Activated T-helper 1 cell treated with anti-CD3 and anti-CD28 coated beads, Interleukin-12 subunit alpha, Interleukin-12 subunit beta, Interleukin-2, Interleukin-4 antibody, amounts not matched to agents 30 ng/mL and 10 ng/mL and 1 ng/mL, durations not matched to agents 14 hours and 24 hours and 36 hours (primary cell): ENCODE results near the gene RUFY2. TPM values are rescaled to one million over a fixed set of nuclear protein-coding genes. Genes with fewer than 3 reads are reported as not detected.
A peak's percentile ranks its signal among the peaks of the same experiment; 100 is the strongest.
"Not testable (repeated sequence)": the region's sequence is repeated elsewhere in the genome, so short reads cannot be mapped to it uniquely, and the experiment has no call there.

Experiments
- DNase-seq: peaks from one replicate; pipeline ENCODE4 v3.0.0; 2021; ENCODE audit warnings: low spot score
- H3K27ac Mint-ChIP-seq: one replicate; pipeline ENCODE4 v1.8.0; 2021; ENCODE audit warnings: mild to moderate bottlenecking, mixed read lengths
- H3K27me3 Mint-ChIP-seq: one replicate; pipeline ENCODE4 v1.8.0; 2022; ENCODE audit warnings: mild to moderate bottlenecking, moderate library complexity, mixed read lengths; ENCODE audit not compliant: insufficient read depth
- H3K36me3 Mint-ChIP-seq: one replicate; pipeline ENCODE4 v1.8.0; 2021; ENCODE audit warnings: low read depth, mixed read lengths
- H3K4me1 Mint-ChIP-seq: one replicate; pipeline ENCODE4 v1.8.0; 2021; ENCODE audit warnings: low read depth, mixed read lengths
- H3K4me3 Mint-ChIP-seq: one replicate; pipeline ENCODE4 v1.8.0; 2021; ENCODE audit warnings: mild to moderate bottlenecking, moderate library complexity, mixed read lengths
- H3K9me3 Mint-ChIP-seq: one replicate; pipeline ENCODE4 v1.8.0; 2021; ENCODE audit warnings: mixed read lengths
- intact Hi-C: fragments of 100-400 bp; cut with micrococcal nuclease; formaldehyde crosslinking; loops from one replicate; pipeline ENCODE4 v1.15.1; 2024
- total RNA-seq: library from RNA; stranded (reverse); gene quantifications from 2 replicates; pipeline ENCODE4 v1.2.3, GENCODE V29; 2022

Gene RUFY2
- total RNA-seq, 1 donor from 2014 or later = 10.4 TPM

DNA sequence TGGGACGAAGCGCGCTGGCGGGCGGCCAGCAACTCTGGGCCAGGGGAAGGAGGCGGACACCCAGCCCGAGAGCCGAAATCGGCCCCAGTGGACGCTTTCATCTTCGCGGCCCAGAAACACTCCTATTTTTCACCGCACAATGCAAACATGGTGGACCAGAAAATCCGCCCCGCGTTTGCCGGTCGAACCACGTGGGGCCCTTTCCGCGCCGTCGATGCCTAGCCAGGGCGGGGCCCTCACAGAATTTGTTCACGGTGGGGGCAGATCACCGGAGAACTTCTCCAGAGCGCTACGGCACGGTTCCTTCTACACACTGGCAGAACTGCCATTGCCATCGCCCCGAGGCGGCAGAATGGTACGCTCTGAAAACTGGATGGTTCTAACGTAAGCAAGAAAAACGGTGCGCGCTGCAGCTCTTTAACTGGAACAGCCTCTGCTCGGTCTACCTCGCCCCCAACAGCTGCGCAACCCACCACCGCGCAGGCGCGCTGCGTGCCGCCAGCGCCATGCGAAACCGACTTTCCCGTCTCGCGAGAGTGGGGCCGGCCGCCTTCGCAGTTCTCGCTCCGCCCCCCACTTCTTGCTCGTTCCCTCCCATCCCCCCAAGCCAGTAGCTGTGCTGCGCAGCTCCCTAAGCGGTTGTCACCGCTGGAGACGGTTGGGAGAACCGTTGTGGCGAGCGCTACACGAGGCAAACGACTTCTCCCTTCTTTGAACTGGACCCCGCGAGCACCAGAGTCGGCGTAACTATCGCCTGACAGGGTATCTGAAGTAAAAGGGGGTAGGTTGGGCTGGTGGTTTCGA is 75.4 kb downstream of the RUFY2 start, which contains the start of gene HNRNPH3:
Gene HNRNPH3, plus strand, starts transcription at position 610 of the 804 bp plus-strand sequence. CDS start 5,158 bp downstream, outside the sequence.
- Mint-ChIP-seq H3K27me3 (peaks cover 1% of the 10 kb centered on the region), H3K27ac (peak within 1 kb of the TSS; percentile 99)

DNA sequence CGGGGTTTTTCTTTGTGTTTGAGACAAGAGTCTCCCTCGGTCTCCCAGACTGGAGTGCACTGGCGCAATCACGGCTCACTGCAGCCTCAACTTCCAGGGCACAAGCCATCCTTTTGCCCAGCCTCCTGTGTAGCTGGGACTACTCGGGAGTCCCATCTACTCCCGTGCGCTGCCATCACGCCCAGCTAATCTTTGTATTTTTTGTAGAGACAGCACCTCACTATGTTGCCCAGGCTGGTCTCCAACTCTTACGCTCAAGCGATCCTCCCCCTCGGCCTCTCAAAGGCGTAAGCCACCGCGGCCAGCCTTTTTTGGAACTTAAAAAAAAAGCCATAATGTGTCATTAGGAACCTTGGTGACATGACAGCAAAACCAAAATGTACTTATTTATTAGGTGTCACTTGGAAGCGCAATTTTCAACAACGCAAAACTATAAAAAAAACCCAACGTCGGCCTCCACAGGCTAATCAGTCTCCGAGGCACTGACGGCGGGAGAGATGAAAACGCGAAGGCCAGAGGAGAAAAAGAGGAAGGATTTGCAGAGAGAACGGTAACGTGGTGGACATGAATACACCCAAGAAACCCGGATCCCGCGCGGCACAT is 76.1 kb downstream of the RUFY2 start:
- Mint-ChIP-seq H3K27ac (peak overlapping the region; percentile 99), H3K4me3 (peak overlapping the region; percentile 100), H3K9me3 (no peaks in the 10 kb centered on the region), H3K27me3 (peaks cover 1% of the 10 kb centered on the region), H3K4me1 (peaks cover 59% of the 10 kb centered on the region), H3K36me3 (peaks cover 30% of the 10 kb centered on the region)
- DNase-seq = no peak
- intact Hi-C loops = loop anchor here (1.0 to 5.0 kb wide), 6 partner anchors 76 to 540 kb away; partner anchors contain the start of genes ATOH7, HERC4, RUFY2 and SIRT1

More for the DNA sequence above, 75.4 kb downstream of the RUFY2 start, which contains the start of gene HNRNPH3:
- H3K4me3 Mint-ChIP-seq = peak within 1 kb of the TSS; percentile 100
- intact Hi-C loops = loop anchor here (1.0 to 5.0 kb wide), 10 partner anchors 76 to 570 kb away; partner anchors contain the start of genes ATOH7, CCAR1, DDX50 and DNA2
- peaks cover 36% of the 10 kb centered on the region for H3K36me3 Mint-ChIP-seq
- peaks cover 66% of the 10 kb centered on the region for H3K4me1 Mint-ChIP-seq
- peak; percentile 99 for DNase-seq
- H3K9me3 Mint-ChIP-seq = no peaks in the 10 kb centered on the region

DNA sequence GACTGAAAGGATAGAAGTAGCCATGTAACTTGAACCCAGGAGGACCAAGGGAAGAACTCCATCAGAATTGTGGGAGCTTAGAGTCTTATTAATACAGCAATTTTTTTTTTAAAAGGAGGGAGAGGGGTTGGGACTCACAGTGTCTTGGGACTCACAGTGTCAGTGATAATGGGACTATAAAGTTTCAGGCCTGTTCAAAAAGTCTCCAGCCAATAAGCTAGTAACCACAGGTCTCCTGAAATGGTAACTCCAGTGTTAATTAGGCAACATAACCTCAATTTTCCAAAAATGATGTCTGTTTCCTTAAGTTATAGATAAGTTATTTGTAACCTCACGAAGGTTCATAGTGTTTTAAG is 77.6 kb downstream of the RUFY2 start:
- Mint-ChIP-seq H3K27me3 (peaks cover 1% of the 10 kb centered on the region), H3K4me1 (peaks cover 44% of the 10 kb centered on the region), H3K27ac (peak overlapping the region; percentile 57), H3K9me3 (no peaks in the 10 kb centered on the region), H3K4me3 (no peak overlapping the region), H3K36me3 (peaks cover 17% of the 10 kb centered on the region)
- DNase-seq = no peak
- intact Hi-C loops = no loop called here

DNA sequence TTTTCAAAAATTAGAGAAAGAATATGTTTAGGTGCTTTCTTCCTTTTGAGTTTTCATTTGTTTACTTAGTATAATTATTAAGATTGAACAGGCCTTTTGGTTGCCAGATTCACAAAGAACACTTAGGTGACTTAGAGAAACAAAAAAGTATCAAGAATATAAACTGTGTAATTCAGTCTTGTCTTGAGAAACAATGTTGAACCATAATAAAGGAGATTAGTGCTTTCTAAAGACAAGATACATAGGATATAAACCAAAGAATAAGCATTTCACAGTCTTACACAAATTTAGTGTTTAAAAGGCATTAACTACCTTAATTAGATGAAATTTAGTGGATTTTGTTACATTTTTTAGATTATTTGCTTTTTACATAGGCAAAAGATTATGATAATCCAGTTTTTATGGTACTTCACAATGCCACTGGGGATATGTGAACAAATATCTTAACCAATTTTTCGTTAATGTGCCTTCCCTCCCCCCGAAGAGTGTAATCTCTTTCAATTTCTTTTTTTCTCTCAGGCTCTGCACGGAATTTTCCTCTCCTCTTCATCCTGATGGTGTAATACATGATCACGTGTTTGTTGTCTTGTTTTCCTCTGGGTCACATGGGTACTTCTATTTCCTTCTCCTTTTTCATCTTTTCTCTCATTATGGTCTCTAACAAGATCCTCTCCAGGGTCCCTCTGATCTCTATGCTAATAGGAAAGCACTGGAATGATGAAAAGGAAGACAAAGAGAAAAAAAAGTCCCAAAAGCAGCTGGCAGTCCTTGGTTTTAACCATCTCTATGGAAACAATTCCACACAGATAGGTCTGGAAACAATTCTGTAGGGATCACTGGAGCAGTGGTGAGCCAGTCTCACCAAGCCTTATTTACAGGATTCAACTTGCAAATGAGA is 78.9 kb downstream of the RUFY2 start:
- H3K36me3 Mint-ChIP-seq = peaks cover 9% of the 10 kb centered on the region
- H3K27ac Mint-ChIP-seq = peak overlapping the region; percentile 72
- intact Hi-C loops = no loop called here

DNA sequence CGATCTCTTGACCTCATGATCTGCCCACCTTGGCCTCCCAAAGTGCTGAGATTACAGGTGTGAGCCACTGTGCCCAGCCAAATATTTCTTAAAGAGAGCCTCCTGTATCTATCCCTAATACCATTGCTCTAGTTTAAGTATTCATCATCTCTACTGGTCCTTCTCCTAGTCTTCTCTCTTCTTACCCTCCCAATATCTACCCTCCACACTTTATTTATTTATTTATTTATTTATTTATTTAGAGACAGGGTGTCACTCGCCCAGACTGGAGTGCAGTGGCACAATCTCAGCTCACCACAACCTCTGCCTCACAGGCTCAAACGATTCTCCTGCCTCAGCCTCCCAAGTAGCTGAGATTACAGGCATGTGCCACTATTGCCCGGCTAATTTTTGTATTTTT is 82.7 kb downstream of the RUFY2 start:
- H3K4me3 Mint-ChIP-seq, H3K27ac Mint-ChIP-seq, intact Hi-C loops, DNase-seq, H3K36me3 Mint-ChIP-seq, H3K9me3 Mint-ChIP-seq, H3K27me3 Mint-ChIP-seq: not testable (repeated sequence)
- H3K4me1 Mint-ChIP-seq = peaks cover 11% of the 10 kb centered on the region

More for the DNA sequence above, 78.9 kb downstream of the RUFY2 start:
- Mint-ChIP-seq H3K27me3 (peaks cover 1% of the 10 kb centered on the region), H3K4me1 (peaks cover 31% of the 10 kb centered on the region), H3K9me3 (no peaks in the 10 kb centered on the region), H3K4me3 (peak overlapping the region; percentile 47)
- no peak for DNase-seq

DNA sequence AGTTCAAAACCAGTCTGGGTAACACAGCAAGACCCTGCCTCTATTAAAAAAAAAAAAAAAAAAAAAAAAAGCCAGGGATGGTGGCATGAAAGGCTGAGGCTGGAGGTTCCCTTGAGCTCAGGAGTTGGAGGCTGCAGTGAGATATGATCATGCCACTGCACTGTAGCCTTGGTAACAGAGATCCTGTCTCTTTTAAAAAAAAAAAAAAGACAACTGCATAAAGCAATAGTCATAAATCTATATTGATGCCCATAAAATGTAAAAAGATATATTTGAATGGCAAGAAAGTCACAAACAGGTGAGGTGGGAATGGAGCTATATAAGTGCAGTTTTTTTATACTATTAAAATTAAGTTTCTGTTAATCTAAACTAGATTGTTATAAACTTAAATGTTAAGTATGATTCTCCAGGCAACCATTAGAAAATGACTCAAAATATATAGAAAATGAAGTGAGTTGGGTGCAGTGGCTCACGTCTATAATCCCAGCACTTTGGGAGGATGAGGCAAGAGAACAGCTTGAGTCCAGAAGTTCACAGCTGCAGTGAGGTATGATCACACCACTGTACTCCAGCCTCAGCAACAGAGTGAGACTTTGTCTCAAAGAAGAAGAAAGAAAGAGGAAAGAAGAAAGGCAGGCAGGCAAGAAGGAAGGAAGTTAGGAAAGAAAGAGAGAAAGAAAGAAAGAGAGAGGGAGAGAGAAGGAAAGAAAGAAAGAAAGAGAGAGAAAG is 88.6 kb downstream of the RUFY2 start:
- no peak overlapping the region for H3K4me3 Mint-ChIP-seq
- intact Hi-C loops = no loop called here

DNA sequence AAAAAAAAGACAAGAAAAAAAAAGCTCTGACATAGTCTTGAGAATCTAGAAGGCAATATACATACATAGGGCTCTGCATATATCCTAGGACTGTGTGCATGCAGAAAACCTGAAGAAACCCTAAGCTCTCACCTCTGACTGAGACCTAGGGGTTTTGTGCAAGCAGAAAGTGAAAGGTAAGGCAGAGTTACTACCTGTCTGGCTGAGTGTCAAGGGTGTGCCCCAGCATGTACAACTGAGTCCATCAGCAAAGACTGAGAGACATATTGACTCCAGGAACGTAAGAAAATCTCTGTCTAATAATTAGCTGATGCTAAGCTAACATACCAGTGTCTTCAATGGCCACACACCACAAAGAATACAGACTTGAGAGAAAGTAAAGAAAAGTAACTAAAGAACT is 91.5 kb downstream of the RUFY2 start:
- no peak for DNase-seq
- peaks cover 18% of the 10 kb centered on the region for H3K9me3 Mint-ChIP-seq
- no peak overlapping the region for H3K27ac Mint-ChIP-seq
- H3K27me3 Mint-ChIP-seq = peaks cover 3% of the 10 kb centered on the region
- intact Hi-C loops = no loop called here
- peaks cover 3% of the 10 kb centered on the region for H3K36me3 Mint-ChIP-seq
- H3K4me3 Mint-ChIP-seq = no peak overlapping the region
- H3K4me1 Mint-ChIP-seq = peaks cover 6% of the 10 kb centered on the region

More for the DNA sequence above, 88.6 kb downstream of the RUFY2 start:
- peaks cover 6% of the 10 kb centered on the region for H3K4me1 Mint-ChIP-seq
- peaks cover 3% of the 10 kb centered on the region for H3K36me3 Mint-ChIP-seq
- H3K9me3 Mint-ChIP-seq = peaks cover 18% of the 10 kb centered on the region
- no peak overlapping the region for H3K27ac Mint-ChIP-seq
- H3K27me3 Mint-ChIP-seq = no peaks in the 10 kb centered on the region
- no peak for DNase-seq

DNA sequence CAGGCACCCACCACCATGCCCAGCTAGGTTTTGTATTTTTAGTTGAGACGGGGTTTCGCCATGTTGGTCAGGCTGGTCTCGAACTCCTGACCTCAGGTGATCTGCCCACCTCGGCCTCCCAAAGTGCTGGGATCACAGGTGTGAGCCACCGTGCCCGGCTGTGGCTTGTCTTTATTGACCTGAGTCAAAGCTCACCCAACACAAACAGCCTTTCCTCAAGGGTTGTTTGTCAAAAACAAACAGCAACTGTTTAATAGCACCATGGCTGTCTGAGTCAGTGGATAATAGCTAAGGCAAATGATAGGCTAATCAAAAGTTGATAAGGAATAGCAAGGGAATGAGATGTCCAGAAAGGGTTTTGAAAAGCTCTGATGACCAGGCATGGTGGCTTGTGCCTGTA is 92.1 kb downstream of the RUFY2 start:
- intact Hi-C loops, DNase-seq, H3K4me3 Mint-ChIP-seq, H3K36me3 Mint-ChIP-seq, H3K27ac Mint-ChIP-seq, H3K4me1 Mint-ChIP-seq, H3K27me3 Mint-ChIP-seq: not testable (repeated sequence)
- peaks cover 18% of the 10 kb centered on the region for H3K9me3 Mint-ChIP-seq

DNA sequence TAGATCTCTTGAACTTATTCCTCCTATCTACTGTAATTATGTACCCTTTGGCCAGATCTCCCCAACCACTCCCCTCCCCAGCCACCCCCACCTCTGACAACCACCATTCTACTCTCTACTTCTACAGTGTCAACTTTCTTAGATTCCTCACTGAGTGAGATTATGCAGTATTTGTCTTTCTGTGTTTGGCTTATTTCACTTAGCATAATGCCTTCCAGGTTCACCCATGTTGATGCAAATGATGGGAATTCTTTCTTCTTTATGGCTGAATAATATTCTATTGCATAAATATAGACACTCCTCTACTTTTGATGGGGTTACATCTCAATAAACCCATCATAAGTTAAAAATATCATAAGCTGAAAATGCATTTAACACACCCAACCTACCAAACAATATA is 96.5 kb downstream of the RUFY2 start:
- intact Hi-C loops = no loop called here

DNA sequence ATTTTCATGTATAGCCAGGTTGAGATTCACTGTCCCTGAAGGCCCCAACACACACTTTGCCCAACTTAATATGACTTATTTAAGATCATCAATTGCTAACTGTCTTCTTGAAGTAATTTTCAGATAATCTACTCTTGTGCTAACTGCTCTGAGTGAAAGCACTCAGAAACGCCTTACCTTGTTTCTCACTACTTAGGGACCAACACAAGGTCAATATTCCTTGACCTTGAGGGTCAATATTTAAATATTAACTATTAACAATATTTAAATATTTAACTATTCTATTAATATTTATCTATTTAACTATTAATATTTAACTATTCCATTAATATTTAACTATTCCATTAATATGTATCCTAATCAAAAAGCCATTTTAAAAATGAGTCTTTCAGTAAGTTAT is 101.2 kb downstream of the RUFY2 start:
- H3K4me1 Mint-ChIP-seq = no peaks in the 10 kb centered on the region
- H3K27me3 Mint-ChIP-seq = peaks cover 4% of the 10 kb centered on the region
- H3K9me3 Mint-ChIP-seq = no peaks in the 10 kb centered on the region
- DNase-seq = no peak
- H3K4me3 Mint-ChIP-seq = no peak overlapping the region
- intact Hi-C loops = no loop called here
- H3K36me3 Mint-ChIP-seq = no peaks in the 10 kb centered on the region
- no peak overlapping the region for H3K27ac Mint-ChIP-seq

More for the DNA sequence above, 96.5 kb downstream of the RUFY2 start:
- H3K4me3 Mint-ChIP-seq = no peak overlapping the region
- H3K36me3 Mint-ChIP-seq = no peaks in the 10 kb centered on the region
- H3K9me3 Mint-ChIP-seq = peaks cover under 1% of the 10 kb centered on the region
- peaks cover 6% of the 10 kb centered on the region for H3K4me1 Mint-ChIP-seq
- H3K27me3 Mint-ChIP-seq = peaks cover 5% of the 10 kb centered on the region
- no peak overlapping the region for H3K27ac Mint-ChIP-seq
- no peak for DNase-seq

DNA sequence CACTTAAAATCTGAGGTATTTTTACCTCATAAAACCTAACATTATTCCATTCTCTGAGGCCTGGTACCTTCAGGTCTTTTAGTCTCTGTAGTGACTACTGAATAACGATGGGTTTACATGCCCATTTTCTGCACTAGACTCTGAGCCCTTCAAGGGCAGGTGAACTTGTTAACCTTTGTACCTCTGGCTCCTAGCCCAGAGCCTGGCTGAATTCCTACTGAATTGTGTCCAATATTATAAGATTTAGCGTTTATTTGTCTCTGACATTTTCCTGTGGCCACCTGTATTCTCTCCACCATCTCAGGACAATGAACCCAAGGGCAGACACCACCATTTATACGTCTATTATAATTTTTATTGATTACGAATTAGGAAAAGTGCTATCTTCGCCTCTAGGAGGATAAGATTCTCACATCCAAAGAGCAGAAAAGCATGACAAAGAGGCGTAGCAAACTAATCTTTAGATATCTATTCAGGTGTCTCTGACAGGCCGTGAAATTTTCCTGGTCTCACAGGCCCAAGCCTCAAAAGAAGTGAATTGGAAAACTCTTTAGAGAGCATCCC is 103.1 kb downstream of the RUFY2 start:
- intact Hi-C loops = no loop called here
- no peak for DNase-seq
- peaks cover 2% of the 10 kb centered on the region for H3K27me3 Mint-ChIP-seq
- H3K4me3 Mint-ChIP-seq = no peak overlapping the region
- H3K27ac Mint-ChIP-seq = no peak overlapping the region
- no peaks in the 10 kb centered on the region for H3K36me3 Mint-ChIP-seq
- no peaks in the 10 kb centered on the region for H3K9me3 Mint-ChIP-seq
- no peaks in the 10 kb centered on the region for H3K4me1 Mint-ChIP-seq

DNA sequence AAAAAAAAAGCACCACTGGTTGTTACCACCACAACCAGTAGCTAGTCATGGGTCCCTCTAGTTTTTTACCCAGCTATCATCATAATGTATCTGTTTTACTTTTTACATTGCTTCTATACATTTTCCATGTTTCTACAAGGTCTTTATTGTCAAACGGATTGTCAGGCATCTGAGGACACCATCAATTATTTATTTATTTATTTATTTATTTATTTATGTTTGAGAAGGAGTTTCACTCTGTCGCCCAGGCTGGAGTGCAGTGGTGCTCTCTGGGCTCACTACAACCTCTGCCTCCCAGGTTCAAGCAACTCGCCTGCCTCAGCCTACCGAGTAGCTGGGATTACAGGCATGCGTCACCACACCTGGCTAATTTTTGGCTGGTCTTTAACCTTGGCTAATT is 104.2 kb downstream of the RUFY2 start:
- Mint-ChIP-seq H3K27me3 (no peaks in the 10 kb centered on the region), H3K36me3 (no peaks in the 10 kb centered on the region), H3K9me3 (no peaks in the 10 kb centered on the region), H3K27ac (no peak overlapping the region), H3K4me1 (no peaks in the 10 kb centered on the region), H3K4me3 (no peak overlapping the region)
- intact Hi-C loops = loop anchor here (1.0 kb wide), 3 partner anchors 91 to 515 kb away; no protein-coding TSS in a partner anchor
- DNase-seq = no peak
